GM12864 (cell line): Measurements from ENCODE around the gene CADPS2.

Experiments used
- DNase-seq: peaks from one replicate; pipeline ENCODE4 v3.0.0-alpha.2; 2011; ENCODE audit warnings: low read depth
- H3K4me3 ChIP-seq: 2 replicates; pipeline ENCODE4 v1.5.1; 2011; ENCODE audit warnings: mild to moderate bottlenecking, low read depth, low read length, control low read depth
- TF ChIP-seq, protein P1 (sequence below): IDR thresholded peaks from 2 replicates; pipeline ENCODE4 v1.5.1; 2011; ENCODE audit warnings: low read depth, mild to moderate bottlenecking, moderate library complexity, low read length, control low read depth, inconsistent platforms; ENCODE audit errors: missing control alignments

The CADPS2 gene

DNA sequence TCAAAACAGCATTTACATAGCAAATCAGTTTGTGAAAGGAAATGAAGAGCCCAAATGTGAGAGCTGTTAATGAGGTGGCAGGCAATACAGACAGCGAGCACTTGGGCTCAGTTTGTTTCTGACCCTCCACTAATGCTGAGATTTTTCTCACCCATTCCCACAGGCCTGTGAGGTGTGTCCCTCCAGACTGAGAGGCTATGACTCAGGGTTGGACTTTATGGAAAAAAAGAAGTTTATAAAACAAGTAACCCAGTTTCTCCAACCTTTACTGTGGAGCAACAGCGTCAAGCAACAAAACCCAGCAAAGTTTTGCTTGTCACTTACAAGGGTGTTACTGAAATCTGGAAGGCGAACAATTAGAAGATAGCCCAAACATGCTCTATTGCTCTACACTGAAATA, 576.8 kb downstream of the CADPS2 start:
- no peak for DNase-seq
- TF ChIP-seq, protein P1, sequence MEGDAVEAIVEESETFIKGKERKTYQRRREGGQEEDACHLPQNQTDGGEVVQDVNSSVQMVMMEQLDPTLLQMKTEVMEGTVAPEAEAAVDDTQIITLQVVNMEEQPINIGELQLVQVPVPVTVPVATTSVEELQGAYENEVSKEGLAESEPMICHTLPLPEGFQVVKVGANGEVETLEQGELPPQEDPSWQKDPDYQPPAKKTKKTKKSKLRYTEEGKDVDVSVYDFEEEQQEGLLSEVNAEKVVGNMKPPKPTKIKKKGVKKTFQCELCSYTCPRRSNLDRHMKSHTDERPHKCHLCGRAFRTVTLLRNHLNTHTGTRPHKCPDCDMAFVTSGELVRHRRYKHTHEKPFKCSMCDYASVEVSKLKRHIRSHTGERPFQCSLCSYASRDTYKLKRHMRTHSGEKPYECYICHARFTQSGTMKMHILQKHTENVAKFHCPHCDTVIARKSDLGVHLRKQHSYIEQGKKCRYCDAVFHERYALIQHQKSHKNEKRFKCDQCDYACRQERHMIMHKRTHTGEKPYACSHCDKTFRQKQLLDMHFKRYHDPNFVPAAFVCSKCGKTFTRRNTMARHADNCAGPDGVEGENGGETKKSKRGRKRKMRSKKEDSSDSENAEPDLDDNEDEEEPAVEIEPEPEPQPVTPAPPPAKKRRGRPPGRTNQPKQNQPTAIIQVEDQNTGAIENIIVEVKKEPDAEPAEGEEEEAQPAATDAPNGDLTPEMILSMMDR: no peak
- H3K4me3 ChIP-seq: no peak overlapping the region

DNA sequence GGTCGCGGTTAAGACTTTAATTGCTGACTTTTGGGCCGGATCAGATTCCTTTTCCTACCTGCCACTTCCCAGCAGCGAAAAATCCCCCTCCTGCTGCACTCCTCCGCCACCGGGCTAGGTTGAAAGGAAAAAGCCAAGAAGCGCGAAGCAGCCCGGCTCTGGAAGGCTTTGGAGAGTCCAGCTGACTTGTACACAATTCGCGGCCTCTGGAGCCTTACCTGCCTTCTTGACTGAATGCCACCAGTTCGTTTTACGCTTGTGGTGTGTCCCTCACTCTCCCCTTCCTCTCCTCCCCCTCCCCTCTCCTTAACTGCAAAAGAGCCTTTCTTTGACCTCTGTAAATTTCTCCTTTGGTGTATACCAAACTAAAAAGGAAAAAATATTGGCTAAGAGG, 579.0 kb downstream of the CADPS2 start:
- TF ChIP-seq, protein P1: no peak
- H3K4me3 ChIP-seq: no peak overlapping the region

DNA sequence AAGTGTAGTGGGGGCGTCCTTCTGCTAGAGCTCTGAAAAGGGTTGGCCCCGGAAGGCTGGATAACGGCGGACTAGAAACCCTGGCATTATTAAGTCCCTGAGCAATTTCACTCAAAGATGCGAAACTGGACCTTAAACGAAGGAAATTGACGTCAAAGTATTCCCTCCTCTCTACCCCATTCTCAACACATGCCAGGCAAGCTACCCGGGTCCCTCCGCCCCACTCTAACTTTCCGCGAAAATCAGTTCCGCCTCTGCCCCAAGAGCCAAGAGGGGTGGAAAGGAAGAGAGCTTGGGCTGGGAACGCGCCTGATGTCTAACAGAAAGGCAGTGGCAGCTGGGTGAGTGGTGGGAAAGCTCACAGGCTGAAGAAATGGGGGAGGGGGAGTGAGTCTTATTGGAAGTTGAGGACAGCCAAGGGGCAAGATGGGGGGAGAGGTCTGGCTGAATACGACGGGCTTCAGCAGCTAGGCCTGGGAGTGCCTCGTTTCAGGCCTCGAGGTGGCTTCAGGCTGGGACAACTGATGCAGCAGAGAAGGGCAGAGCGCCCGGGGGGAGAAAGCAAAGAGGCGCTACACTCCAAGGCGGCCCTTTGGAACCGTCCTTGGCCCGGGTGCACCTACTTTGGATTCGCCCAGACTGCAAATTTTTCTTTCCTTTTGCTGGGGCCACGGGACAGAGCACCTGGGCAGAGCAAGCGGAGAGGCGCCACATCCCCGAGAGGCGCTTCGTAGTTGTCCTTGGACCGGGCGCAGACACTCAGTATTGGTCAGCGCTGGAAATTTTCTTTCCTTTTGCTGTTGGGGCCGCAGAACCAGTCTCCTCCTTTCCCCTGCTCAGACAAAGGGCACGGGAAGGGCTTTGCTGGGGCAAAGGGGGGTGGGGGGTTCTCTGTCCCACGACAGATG, 579.7 kb downstream of the CADPS2 start:
- no peak for DNase-seq
- TF ChIP-seq, protein P1: no peak
- no peak overlapping the region for H3K4me3 ChIP-seq

More for the DNA sequence above, 579.0 kb downstream of the CADPS2 start:
- DNase-seq: no peak

DNA sequence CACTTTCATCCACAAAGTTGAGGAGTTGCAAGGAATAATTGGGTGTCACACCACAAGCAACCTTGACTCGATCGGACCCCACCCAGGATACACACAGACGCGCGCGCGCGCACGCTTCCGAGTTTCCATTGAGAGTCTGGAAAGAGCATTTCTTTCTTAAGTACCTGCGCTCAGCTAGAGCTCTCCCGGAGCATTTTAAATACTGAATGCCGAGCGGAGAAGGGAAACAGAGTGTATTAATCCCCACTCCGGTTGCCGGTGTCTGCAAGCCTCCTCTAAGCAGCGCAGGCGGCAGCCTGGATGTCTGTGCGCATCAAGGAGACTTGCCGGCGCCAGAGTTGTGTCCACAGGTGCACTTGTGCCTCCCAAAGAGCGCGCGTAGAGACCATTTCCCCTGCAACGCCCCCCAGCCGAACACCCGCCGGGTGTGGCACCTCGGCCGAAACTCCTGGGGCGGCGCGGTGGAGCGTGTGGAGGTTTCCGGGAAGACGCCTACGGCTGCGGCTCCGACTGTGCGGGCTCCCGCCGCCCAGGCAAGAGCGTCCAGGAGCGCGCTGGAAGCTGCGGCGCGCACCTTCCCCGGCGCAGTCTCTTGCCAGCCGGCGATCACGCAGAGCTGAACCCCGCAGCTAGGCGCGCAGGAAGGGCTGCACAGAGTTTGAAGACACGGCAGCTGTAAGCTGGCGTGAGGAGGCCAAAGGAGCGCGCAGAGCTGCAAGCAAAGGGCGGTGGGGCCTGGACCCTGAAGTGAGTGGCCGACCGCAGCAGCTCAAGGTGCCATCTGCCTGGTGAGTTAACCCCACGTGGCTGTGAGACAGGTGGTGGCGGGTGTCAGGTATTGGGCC, 580.6 kb downstream of the CADPS2 start:
- no peak for DNase-seq
- TF ChIP-seq, protein P1: no peak
- no peak overlapping the region for H3K4me3 ChIP-seq

DNA sequence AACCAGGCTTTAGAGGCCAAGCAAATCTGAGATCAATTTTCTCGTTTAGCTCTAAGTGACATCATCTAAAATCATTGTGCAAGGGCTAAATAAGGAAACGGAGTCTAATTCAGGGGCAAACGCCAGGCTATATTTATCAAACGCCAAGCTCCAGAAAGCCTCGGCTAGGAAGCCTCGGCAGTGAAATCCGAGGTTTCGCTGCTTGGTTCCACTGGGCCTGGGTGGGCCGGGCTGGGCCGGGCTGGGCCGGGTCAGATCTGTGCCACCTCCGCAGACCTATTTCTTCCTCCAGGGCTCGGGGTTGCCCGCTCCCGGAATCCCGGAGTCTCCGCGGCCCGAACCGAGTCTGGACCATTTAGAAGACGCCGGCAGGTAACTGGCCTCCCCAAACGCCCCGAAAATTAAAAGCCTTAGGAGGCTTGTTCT, 581.3 kb downstream of the CADPS2 start:
- H3K4me3 ChIP-seq: no peak overlapping the region
- no peak for DNase-seq
- TF ChIP-seq, protein P1: no peak

DNA sequence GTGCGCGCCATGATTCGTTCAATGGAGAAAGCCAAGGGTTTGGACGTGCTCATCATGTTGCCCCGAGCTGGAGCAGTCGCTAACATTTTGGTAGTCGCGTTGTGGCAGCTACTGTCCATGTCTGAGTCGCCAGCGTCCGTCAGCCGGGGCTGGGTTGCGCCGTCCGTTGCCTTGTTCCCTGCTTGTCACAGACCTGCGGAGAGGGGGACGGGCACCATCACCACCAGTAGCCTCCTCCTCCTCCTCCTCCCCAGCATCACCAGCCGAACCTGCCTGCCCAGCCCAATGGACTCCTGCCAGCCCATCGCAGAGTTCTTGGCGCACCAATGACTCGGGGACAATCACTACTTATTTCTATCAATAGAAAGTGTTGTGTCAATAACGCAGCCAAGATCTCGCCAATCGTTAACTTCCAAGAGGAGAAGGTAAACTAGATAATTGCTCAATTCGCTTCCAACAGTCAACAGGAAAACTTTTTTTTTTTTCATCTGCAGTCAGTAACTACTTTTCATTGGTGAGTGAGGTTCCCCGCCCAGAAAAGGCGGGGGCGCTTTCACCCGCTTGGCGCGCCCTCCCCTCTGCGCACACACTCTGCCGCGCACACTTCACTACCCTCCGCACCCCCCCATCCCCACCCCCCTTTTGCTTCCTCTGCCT, 581.8 kb downstream of the CADPS2 start, which contains the start of gene FEZF1:
Gene FEZF1, minus strand, starts transcription at position 432 of the 657 bp plus-strand sequence. Its CDS starts 313 bp downstream, at position 119.
- TF ChIP-seq, protein P1: no peak
- no peak within 1 kb of the TSS for H3K4me3 ChIP-seq
- no peak for DNase-seq
